ENCODE results near the gene IDH1.
"Not testable (repeated sequence)": the region's sequence is repeated elsewhere in the genome, so short reads cannot be mapped to it uniquely, and the experiment has no call there.

The IDH1 gene

DNA sequence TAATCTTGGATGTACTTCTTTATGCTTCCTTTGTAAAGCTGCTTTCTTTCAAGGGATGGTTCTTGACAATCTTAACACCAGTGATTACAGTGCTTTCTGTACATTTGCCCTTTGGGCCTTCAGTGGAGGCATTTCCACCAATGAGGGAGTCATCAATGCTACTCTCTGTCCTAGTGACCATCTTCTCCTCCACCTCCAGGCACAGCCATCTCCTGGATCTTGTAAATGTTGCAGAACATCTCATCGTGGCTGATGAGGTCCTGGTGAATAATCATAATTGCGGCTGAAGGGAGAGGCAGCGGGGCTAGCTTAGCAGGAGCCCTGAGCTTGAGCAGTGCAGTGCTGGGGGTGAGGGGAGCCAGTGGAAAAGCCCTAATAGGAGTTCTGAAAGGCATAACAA lies 32.5 kb downstream of the IDH1 start:
- Histone ChIP-seq H3K27ac (ENCODE audit: low read length) (no peak overlapping the region), H3K36me3 (ENCODE audit: control insufficient read depth, insufficient read depth, low read length) (no peaks in the 10 kb centered on the region), H3K9me3 (ENCODE audit: control insufficient read depth, insufficient read depth, low read length) (no peaks in the 10 kb centered on the region; the same call in 1 of the 2 replicates), H3K4me1 (ENCODE audit: control insufficient read depth, insufficient read depth, low read length) (no peaks in the 10 kb centered on the region), H3K27me3 (ENCODE audit: control insufficient read depth, insufficient read depth, low read length) (no peaks in the 10 kb centered on the region), H3K4me3 (ENCODE audit: low read length) (no peak overlapping the region)
- DNase-seq (ENCODE audit: low read depth, low spot score): no peak
- WGBS (ENCODE audit: insufficient coverage, insufficient read length): no CpG with 5 or more reads among the region's 3 CpGs

DNA sequence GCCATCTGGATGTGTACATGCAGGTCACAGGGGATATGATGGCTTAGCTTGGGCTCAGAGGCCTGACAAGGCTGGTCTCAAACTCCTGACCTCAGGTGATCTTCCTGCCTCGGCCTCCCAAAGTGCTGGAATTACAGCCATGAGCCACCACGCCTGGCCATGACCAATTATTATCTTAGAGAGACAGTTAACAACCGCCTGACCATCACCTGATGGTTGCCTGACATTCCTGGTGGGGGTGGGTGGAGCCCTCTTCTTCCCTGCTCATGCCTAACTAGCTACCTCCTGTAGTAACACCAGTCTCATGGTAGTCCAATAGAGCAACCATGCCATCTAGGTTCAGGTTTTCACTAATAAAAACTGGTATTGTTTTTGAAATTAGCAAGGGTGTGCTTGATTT lies 33.0 kb downstream of the IDH1 start:
- H3K4me1 ChIP-seq (ENCODE audit: control insufficient read depth, insufficient read depth, low read length); H3K27me3 ChIP-seq (ENCODE audit: control insufficient read depth, insufficient read depth, low read length); H3K9me3 ChIP-seq (ENCODE audit: control insufficient read depth, insufficient read depth, low read length); H3K27ac ChIP-seq (ENCODE audit: low read length); H3K4me3 ChIP-seq (ENCODE audit: low read length); H3K36me3 ChIP-seq (ENCODE audit: control insufficient read depth, insufficient read depth, low read length); DNase-seq (ENCODE audit: low read depth, low spot score): not testable (repeated sequence)
- no CpG with 5 or more reads among the region's 3 CpGs for WGBS (ENCODE audit: insufficient coverage, insufficient read length)

DNA sequence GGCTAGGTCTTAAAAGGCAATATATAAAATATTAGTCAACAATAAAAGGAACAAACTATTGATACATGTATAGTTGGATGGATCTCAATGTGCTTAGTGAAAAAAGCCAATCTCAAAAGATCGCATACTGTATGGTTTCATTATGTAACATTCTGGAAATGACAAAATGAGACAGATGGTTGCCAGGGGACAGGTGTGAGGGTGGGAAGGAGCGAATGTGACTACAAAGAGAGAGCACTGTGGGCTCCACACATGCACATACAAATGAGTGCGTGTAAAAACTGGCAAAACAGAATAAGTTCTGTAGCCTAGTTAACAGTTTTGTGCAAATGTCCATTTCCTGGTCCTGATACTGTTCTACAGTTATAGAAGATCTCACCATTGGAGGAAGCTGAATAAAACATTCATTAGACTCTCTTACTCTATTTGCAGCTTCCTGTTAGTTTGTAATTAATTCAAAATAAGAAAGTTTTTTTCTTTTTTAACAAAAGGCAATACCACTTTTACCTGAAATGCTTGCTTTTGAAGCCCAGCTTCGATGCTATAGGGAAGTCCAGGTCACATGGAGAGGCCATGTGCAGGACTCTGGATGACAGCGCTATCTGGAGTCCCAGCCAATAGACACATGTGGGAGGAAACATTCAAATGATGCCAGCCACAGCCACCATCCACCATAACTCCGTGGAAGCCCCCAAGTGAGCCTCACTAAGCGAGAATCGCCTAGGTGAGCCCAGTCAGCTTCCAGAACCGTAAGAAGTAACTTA lies 44.0 kb downstream of the IDH1 start:
- H3K4me1 ChIP-seq (ENCODE audit: control insufficient read depth, insufficient read depth, low read length): no peaks in the 10 kb centered on the region
- H3K36me3 ChIP-seq (ENCODE audit: control insufficient read depth, insufficient read depth, low read length): no peaks in the 10 kb centered on the region
- no peaks in the 10 kb centered on the region for H3K9me3 ChIP-seq (ENCODE audit: control insufficient read depth, insufficient read depth, low read length)
- WGBS (ENCODE audit: insufficient coverage, insufficient read length): no CpG with 5 or more reads among the region's 9 CpGs
- no peaks in the 10 kb centered on the region for H3K27me3 ChIP-seq (ENCODE audit: control insufficient read depth, insufficient read depth, low read length)
- no peak overlapping the region for H3K4me3 ChIP-seq (ENCODE audit: low read length)
- DNase-seq (ENCODE audit: low read depth, low spot score): no peak
- no peak overlapping the region for H3K27ac ChIP-seq (ENCODE audit: low read length)

DNA sequence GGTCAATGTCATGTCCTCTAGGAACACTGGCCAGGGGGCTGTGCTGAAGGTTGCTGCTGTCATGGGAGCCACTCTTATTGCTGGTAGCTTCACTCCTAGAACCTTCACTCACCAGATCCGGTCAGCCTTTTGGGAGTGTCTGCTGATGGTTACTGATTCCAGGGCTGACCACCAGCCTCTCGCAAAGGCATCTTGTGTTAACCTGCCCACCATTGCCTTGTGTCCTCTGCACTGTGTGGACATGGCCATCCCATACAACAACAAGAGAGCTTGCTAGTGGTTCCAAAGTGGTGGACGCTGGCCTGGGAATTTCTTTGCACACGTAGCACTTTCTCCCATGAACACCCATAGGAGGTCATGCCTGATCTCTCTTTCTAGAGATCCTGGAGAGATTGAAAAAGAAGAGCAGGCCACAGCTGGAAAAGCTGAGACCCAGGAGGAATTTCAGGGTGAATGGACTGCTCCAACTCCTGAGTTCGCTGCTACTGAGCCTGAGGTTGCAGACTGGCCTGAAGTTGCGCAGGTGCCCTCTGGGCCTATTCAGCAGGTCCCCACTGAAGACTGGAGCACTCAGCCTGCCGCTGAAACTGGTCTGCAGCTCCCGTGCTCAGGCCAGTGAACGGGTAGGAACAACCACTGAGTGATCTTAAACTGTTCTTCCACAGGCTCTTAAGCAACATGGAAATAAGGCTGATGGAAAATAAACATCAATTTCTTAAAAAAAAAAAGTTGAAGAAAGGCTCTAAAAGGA lies 46.4 kb downstream of the IDH1 start:
- Histone ChIP-seq H3K27ac (ENCODE audit: low read length) (no peak overlapping the region), H3K4me3 (ENCODE audit: low read length) (no peak overlapping the region), H3K4me1 (ENCODE audit: control insufficient read depth, insufficient read depth, low read length) (no peaks in the 10 kb centered on the region), H3K27me3 (ENCODE audit: control insufficient read depth, insufficient read depth, low read length) (no peaks in the 10 kb centered on the region), H3K9me3 (ENCODE audit: control insufficient read depth, insufficient read depth, low read length) (no peaks in the 10 kb centered on the region), H3K36me3 (ENCODE audit: control insufficient read depth, insufficient read depth, low read length) (no peaks in the 10 kb centered on the region)
- no peak for DNase-seq (ENCODE audit: low read depth, low spot score)
- WGBS (ENCODE audit: insufficient coverage, insufficient read length): no CpG with 5 or more reads among the region's 9 CpGs

DNA sequence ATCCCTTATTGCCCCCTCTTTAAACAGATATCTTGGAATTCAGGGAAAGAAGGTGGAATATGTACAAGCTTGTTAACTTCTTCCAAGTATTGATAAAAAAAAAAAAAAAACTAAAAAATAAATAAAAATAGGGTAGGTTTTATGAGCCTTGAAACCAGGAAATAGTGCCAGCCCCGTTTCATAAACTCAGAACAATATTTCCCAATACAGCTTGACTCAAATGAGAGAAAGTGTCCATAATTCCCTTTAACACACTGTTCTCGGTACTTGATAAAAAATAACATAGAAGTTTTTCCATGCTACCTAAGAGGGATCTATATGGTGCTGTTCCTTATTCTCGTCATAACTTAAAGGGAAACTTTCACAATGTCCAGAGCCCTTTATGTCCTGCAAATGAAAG lies 47.1 kb downstream of the IDH1 start:
- Histone ChIP-seq H3K4me3 (ENCODE audit: low read length) (no peak overlapping the region), H3K9me3 (ENCODE audit: control insufficient read depth, insufficient read depth, low read length) (no peaks in the 10 kb centered on the region), H3K4me1 (ENCODE audit: control insufficient read depth, insufficient read depth, low read length) (no peaks in the 10 kb centered on the region), H3K27me3 (ENCODE audit: control insufficient read depth, insufficient read depth, low read length) (no peaks in the 10 kb centered on the region), H3K27ac (ENCODE audit: low read length) (no peak overlapping the region), H3K36me3 (ENCODE audit: control insufficient read depth, insufficient read depth, low read length) (no peaks in the 10 kb centered on the region)
- no CpG with 5 or more reads among the region's 3 CpGs for WGBS (ENCODE audit: insufficient coverage, insufficient read length)
- no peak for DNase-seq (ENCODE audit: low read depth, low spot score)

DNA sequence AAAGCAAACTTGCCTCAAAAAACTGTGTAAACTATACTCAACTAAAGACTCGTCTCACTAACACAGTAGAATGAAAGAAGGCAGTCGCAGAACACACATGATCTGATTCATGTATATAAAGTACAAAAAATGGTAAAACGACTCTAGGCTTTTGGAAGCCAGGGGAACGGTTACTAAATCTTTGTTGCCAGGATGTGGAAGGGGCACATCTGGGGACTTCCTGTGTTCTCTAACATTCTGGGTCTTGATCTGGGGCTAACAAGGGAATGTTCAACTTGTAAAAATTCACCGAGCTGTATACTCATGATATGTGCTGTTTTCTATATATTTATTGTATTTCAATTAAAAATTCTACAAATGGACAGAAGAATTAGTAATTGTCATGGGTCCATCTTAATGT lies 50.7 kb downstream of the IDH1 start:
- DNase-seq (ENCODE audit: low read depth, low spot score): no peak
- Histone ChIP-seq H3K9me3 (ENCODE audit: control insufficient read depth, insufficient read depth, low read length) (no peaks in the 10 kb centered on the region), H3K4me3 (ENCODE audit: low read length) (no peak overlapping the region), H3K27ac (ENCODE audit: low read length) (no peak overlapping the region), H3K36me3 (ENCODE audit: control insufficient read depth, insufficient read depth, low read length) (no peaks in the 10 kb centered on the region), H3K27me3 (ENCODE audit: control insufficient read depth, insufficient read depth, low read length) (no peaks in the 10 kb centered on the region), H3K4me1 (ENCODE audit: control insufficient read depth, insufficient read depth, low read length) (no peaks in the 10 kb centered on the region)
- WGBS (ENCODE audit: insufficient coverage, insufficient read length): no CpG with 5 or more reads among the region's 5 CpGs

DNA sequence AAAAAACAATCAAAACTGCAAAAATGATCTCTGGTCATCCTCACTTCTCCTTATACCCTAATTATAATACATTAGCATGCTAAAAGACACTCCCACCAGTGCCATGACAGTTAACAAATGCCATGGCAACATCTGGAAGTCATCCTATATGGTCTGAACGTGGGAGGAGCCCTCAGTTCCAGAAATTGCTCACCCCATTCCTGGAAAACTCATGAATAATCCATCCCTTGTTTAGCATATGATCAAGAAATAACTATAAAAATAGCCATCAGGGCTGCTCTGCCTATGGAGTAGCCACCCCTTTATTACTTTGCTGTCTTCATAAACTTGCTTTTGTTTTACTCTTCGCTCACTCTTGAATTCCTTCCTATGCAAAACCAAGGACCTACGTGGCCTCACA lies 59.3 kb downstream of the IDH1 start:
- no peak for DNase-seq (ENCODE audit: low read depth, low spot score)
- Histone ChIP-seq H3K36me3 (ENCODE audit: control insufficient read depth, insufficient read depth, low read length) (no peaks in the 10 kb centered on the region), H3K4me1 (ENCODE audit: control insufficient read depth, insufficient read depth, low read length) (no peaks in the 10 kb centered on the region), H3K9me3 (ENCODE audit: control insufficient read depth, insufficient read depth, low read length) (no peaks in the 10 kb centered on the region), H3K27ac (ENCODE audit: low read length) (no peak overlapping the region), H3K27me3 (ENCODE audit: control insufficient read depth, insufficient read depth, low read length) (no peaks in the 10 kb centered on the region), H3K4me3 (ENCODE audit: low read length) (no peak overlapping the region)
- no CpG with 5 or more reads among the region's 3 CpGs for WGBS (ENCODE audit: insufficient coverage, insufficient read length)

DNA sequence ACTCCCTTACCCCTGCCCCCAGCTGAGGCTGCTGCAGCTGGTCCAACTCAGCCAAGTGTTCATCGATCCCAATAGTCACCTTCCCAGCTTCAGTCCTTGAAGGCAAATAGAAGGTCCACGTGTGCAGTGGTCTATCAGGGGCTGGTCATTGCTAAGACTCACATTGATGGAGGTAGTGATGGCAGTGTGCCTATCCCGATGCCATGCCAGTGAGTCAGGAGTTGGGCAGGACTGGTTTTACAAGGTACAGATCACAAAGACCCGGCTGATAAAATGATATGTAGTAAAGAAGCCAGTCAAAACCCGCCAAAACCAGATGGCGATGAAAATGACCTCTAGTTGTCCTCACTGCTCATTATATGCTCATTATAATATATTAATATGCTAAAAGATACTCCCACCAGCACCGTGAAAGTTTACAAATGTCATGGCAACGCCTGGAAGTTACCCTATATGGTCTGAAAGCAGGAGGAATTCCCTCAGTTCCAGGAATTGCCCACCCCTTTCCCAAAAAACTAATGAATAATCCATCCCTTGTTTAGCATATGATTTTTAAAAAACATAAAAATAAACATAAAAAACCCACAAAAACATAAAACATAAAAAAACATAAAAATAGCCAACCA lies 62.1 kb downstream of the IDH1 start:
- no peaks in the 10 kb centered on the region for H3K9me3 ChIP-seq (ENCODE audit: control insufficient read depth, insufficient read depth, low read length)
- H3K4me3 ChIP-seq (ENCODE audit: low read length): no peak overlapping the region
- no peak for DNase-seq (ENCODE audit: low read depth, low spot score)
- no peak overlapping the region for H3K27ac ChIP-seq (ENCODE audit: low read length)
- H3K4me1 ChIP-seq (ENCODE audit: control insufficient read depth, insufficient read depth, low read length): peaks cover 2% of the 10 kb centered on the region; the same call in 1 of the 2 replicates
- H3K36me3 ChIP-seq (ENCODE audit: control insufficient read depth, insufficient read depth, low read length): no peaks in the 10 kb centered on the region
- WGBS (ENCODE audit: insufficient coverage, insufficient read length): no CpG with 5 or more reads among the region's 8 CpGs
- H3K27me3 ChIP-seq (ENCODE audit: control insufficient read depth, insufficient read depth, low read length): no peaks in the 10 kb centered on the region

DNA sequence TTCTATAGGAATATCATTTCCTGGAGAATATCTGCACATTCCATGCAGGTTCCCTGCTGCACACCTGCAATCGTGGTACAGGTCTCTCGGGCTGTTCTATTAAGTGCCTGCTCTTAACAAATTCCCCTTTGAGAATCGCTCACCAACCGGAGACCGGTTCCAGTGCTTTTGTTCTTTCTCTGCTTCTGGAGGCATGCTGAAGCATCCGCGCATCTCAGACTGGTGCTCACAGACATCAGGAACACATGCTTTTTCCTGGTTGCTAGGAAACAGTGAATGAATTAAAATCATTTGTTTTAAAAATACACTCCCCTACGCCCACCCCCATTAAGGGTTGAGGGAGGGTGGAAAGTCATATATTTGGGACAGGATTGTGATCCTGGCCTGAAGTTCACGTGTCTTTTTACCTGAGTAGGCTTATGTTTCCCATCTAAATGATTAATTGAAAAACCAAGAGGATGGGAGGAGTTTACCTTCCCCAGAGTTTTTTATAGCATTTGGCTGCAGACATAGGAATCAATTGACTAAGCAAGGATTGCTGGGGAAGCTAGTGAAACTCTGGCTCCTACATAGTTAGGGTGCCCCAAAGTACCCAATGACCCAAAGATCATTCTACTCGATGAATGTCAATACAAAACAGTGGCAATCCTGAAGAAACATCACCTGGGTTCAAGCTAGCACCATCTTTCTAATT lies 64.9 kb downstream of the IDH1 start, which contains the start of gene C2orf80:
TSS of gene C2orf80 (minus strand) at position 221 of the 694 bp plus-strand sequence. CDS start 3,044 bp downstream, outside the sequence.
- H3K4me3 ChIP-seq (ENCODE audit: low read length): no peak within 1 kb of the TSS
- no peaks in the 10 kb centered on the region for H3K9me3 ChIP-seq (ENCODE audit: control insufficient read depth, insufficient read depth, low read length)
- no peak for DNase-seq (ENCODE audit: low read depth, low spot score)
- no peaks in the 10 kb centered on the region for H3K27me3 ChIP-seq (ENCODE audit: control insufficient read depth, insufficient read depth, low read length)
- H3K36me3 ChIP-seq (ENCODE audit: control insufficient read depth, insufficient read depth, low read length): no peaks in the 10 kb centered on the region
- H3K27ac ChIP-seq (ENCODE audit: low read length): no peak within 1 kb of the TSS
- WGBS (ENCODE audit: insufficient coverage, insufficient read length): no CpG with 5 or more reads among the region's 10 CpGs
- peaks cover 2% of the 10 kb centered on the region; the same call in 1 of the 2 replicates for H3K4me1 ChIP-seq (ENCODE audit: control insufficient read depth, insufficient read depth, low read length)

Data from iPS DF 6.9 (cell line).